ENCODE results near the gene NXT1. TPM values are rescaled to one million over a fixed set of nuclear protein-coding genes. Genes with fewer than 3 reads are reported as not detected.

Gene NXT1
- total and polyA plus RNA-seq, 10 of the 15 experiments (the other 5 are each of a cell fraction or from before 2014, with no cell fraction given) = 10.2 to 66.7 (median 44.0) TPM

DNA sequence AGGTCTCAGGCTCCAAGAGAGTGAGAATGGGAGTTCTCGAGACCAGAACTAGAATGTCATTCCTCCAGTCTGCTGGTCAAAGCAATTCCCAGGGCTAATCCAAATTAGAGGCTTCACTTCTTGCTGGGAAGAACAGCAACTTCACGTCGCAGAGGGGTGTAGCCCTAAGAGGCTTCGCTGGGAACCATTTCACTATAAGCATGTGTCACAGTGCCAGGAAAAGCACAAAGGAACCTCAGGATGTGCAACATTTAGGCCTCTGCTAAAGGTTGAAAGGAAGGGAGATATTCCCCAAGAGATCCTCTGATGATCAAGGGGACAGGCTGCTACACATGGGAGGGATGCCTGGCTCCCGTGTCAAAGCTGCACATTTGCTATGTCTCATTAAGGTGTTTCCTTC is 35.9 kb upstream of the NXT1 start:
- WGBS (ENCODE audit: insufficient coverage, insufficient replicate concordance, low lambda C conversion rate, missing lambda C conversion rate) = 49% methylated on average over 5 of the region's 5 CpGs
- H3K27ac ChIP-seq (ENCODE audit: control insufficient read depth, insufficient read depth) = no peak overlapping the region
- no peaks in the 10 kb centered on the region for H3K79me2 ChIP-seq (ENCODE audit: control insufficient read depth, insufficient read depth, low read length)
- POLR2A ChIA-PET = no interaction called here
- H3K4me1 ChIP-seq (ENCODE audit: control insufficient read depth, insufficient read depth, low read length) = no peaks in the 10 kb centered on the region
- CTCF ChIA-PET = no interaction called here
- no peak for DNase-seq (ENCODE audit: low read depth, low spot score)
- H2AFZ ChIP-seq (ENCODE audit: control insufficient read depth, low read depth, low read length) = no peak overlapping the region
- RAD21 ChIA-PET (ENCODE audit: unreplicated experiment) = no interaction called here
- peaks cover 0 to 2% of the 10 kb centered on the region in 2 experiments; a peak in 1 of 4 replicates for H3K27me3 ChIP-seq (replicated peaks in 1 of 2; ENCODE audit: control insufficient read depth in 2 of 2, insufficient read depth in 2 of 2, low read length in 1 of 2)
- no TSS peak for BruUV-seq (replicated peaks)
- no peak for FAIRE-seq
- in situ Hi-C loops (cut with MboI) = no loop called here
- intact Hi-C loops (cut with micrococcal nuclease; ENCODE audit: unreplicated experiment) = no loop called here
- no peak for ATAC-seq
- no peak overlapping the region for H3K4me3 ChIP-seq
- H3K36me3 ChIP-seq (ENCODE audit: control insufficient read depth in 2 of 2, insufficient read depth in 2 of 2, low read length in 1 of 2) = no peaks in the 10 kb centered on the region
- SMC1A ChIA-PET (ENCODE audit: uncharacterized antibody, unreplicated experiment) = no interaction called here
- no peaks in the 10 kb centered on the region for H4K20me1 ChIP-seq (ENCODE audit: control insufficient read depth, insufficient read depth)
- TF ChIP-seq MYB (IDR thresholded peaks at IDR 0.05; ENCODE audit: borderline replicate concordance, low read depth, low read length) (no peak), GATAD2B (conservative IDR thresholded peaks at IDR 0.05; ENCODE audit: low read depth) (no peak), ZZZ3 (IDR thresholded peaks at IDR 0.05; ENCODE audit: control insufficient read depth, insufficient read length, low read depth) (no peak), WRNIP1 (IDR thresholded peaks at IDR 0.05; ENCODE audit: borderline replicate concordance, low read depth, low read length) (no peak), CBX5 (IDR thresholded peaks at IDR 0.05; ENCODE audit: low read depth) (no peak), FOXM1 (IDR thresholded peaks at IDR 0.05; ENCODE audit: low read depth, low read length) (no peak), EGR1 (IDR thresholded peaks at IDR 0.05; ENCODE audit: borderline replicate concordance in 1 of 2, low read depth in 2 of 2, low read length in 2 of 2) (no peak)
- TF ChIP-seq, protein P1, sequence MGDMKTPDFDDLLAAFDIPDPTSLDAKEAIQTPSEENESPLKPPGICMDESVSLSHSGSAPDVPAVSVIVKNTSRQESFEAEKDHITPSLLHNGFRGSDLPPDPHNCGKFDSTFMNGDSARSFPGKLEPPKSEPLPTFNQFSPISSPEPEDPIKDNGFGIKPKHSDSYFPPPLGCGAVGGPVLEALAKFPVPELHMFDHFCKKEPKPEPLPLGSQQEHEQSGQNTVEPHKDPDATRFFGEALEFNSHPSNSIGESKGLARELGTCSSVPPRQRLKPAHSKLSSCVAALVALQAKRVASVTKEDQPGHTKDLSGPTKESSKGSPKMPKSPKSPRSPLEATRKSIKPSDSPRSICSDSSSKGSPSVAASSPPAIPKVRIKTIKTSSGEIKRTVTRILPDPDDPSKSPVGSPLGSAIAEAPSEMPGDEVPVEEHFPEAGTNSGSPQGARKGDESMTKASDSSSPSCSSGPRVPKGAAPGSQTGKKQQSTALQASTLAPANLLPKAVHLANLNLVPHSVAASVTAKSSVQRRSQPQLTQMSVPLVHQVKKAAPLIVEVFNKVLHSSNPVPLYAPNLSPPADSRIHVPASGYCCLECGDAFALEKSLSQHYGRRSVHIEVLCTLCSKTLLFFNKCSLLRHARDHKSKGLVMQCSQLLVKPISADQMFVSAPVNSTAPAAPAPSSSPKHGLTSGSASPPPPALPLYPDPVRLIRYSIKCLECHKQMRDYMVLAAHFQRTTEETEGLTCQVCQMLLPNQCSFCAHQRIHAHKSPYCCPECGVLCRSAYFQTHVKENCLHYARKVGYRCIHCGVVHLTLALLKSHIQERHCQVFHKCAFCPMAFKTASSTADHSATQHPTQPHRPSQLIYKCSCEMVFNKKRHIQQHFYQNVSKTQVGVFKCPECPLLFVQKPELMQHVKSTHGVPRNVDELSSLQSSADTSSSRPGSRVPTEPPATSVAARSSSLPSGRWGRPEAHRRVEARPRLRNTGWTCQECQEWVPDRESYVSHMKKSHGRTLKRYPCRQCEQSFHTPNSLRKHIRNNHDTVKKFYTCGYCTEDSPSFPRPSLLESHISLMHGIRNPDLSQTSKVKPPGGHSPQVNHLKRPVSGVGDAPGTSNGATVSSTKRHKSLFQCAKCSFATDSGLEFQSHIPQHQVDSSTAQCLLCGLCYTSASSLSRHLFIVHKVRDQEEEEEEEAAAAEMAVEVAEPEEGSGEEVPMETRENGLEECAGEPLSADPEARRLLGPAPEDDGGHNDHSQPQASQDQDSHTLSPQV (IDR thresholded peaks at IDR 0.05) = no peak
- TF ChIP-seq, protein P2, sequence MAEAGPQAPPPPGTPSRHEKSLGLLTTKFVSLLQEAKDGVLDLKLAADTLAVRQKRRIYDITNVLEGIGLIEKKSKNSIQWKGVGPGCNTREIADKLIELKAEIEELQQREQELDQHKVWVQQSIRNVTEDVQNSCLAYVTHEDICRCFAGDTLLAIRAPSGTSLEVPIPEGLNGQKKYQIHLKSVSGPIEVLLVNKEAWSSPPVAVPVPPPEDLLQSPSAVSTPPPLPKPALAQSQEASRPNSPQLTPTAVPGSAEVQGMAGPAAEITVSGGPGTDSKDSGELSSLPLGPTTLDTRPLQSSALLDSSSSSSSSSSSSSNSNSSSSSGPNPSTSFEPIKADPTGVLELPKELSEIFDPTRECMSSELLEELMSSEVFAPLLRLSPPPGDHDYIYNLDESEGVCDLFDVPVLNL (IDR thresholded peaks at IDR 0.05; ENCODE audit: low read depth, low read length) = no peak
- TF ChIP-seq, protein P3, sequence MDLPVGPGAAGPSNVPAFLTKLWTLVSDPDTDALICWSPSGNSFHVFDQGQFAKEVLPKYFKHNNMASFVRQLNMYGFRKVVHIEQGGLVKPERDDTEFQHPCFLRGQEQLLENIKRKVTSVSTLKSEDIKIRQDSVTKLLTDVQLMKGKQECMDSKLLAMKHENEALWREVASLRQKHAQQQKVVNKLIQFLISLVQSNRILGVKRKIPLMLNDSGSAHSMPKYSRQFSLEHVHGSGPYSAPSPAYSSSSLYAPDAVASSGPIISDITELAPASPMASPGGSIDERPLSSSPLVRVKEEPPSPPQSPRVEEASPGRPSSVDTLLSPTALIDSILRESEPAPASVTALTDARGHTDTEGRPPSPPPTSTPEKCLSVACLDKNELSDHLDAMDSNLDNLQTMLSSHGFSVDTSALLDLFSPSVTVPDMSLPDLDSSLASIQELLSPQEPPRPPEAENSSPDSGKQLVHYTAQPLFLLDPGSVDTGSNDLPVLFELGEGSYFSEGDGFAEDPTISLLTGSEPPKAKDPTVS (IDR thresholded peaks at IDR 0.05; ENCODE audit: low read depth, low read length) = no peak
- no peak overlapping the region for H3K4me2 ChIP-seq (ENCODE audit: control insufficient read depth, insufficient read depth)
- no peaks in the 10 kb centered on the region for H3K9me3 ChIP-seq (replicated peaks; ENCODE audit: control insufficient read depth, insufficient read depth, low read length)
- H3K9ac ChIP-seq (ENCODE audit: control insufficient read depth, insufficient read depth, low read length) = no peak overlapping the region

Measured in GM12878 (cell line).